ENCODE measurements around the gene P3H2. TPM values are rescaled to one million over a fixed set of nuclear protein-coding genes. Genes with fewer than 3 reads are reported as not detected.

The P3H2 gene
- total RNA-seq (ENCODE audit: low replicate concordance): 8.2 and 23.5 TPM in 2 replicates
- long read RNA-seq, partial matches to known transcripts: 1 of 6 reads
- long read RNA-seq, other reads (novel, unspliced or antisense): 3 of 6 reads

- DNase-seq (ENCODE audit: extremely low spot score, unreplicated experiment): peak; percentile 84
- Mint-ChIP-seq H3K36me3 (no peaks in the 10 kb centered on the region), H3K4me1 (ENCODE audit: unreplicated experiment) (peaks cover 28% of the 10 kb centered on the region), H3K27me3 (peaks cover 17% of the 10 kb centered on the region), H3K9me3 (no peaks in the 10 kb centered on the region), H3K27ac (peak within 1 kb of the TSS; percentile 61), H3K4me3 (peak within 1 kb of the TSS; percentile 89)
- TF ChIP-seq, protein P1, sequence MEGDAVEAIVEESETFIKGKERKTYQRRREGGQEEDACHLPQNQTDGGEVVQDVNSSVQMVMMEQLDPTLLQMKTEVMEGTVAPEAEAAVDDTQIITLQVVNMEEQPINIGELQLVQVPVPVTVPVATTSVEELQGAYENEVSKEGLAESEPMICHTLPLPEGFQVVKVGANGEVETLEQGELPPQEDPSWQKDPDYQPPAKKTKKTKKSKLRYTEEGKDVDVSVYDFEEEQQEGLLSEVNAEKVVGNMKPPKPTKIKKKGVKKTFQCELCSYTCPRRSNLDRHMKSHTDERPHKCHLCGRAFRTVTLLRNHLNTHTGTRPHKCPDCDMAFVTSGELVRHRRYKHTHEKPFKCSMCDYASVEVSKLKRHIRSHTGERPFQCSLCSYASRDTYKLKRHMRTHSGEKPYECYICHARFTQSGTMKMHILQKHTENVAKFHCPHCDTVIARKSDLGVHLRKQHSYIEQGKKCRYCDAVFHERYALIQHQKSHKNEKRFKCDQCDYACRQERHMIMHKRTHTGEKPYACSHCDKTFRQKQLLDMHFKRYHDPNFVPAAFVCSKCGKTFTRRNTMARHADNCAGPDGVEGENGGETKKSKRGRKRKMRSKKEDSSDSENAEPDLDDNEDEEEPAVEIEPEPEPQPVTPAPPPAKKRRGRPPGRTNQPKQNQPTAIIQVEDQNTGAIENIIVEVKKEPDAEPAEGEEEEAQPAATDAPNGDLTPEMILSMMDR (conservative IDR thresholded peaks at IDR 0.05): peak; percentile 56
These were observed at the start of gene P3H2 for GRCh38 chr3:190120269-190121060. Gene P3H2, minus strand, starts transcription at chr3:190120897. Its CDS starts 166 bp downstream, at chr3:190120731.

GRCh38 chr3:190169877-190170276 is 49.2 kb upstream of the P3H2 start:
- H3K27ac Mint-ChIP-seq: no peak overlapping the region
- H3K9me3 Mint-ChIP-seq: no peaks in the 10 kb centered on the region
- H3K27me3 Mint-ChIP-seq: no peaks in the 10 kb centered on the region
- no peak for DNase-seq (ENCODE audit: extremely low spot score, unreplicated experiment)
- no peaks in the 10 kb centered on the region for H3K4me1 Mint-ChIP-seq (ENCODE audit: unreplicated experiment)
- TF ChIP-seq, protein P1 (conservative IDR thresholded peaks at IDR 0.05): no peak
- no peaks in the 10 kb centered on the region for H3K36me3 Mint-ChIP-seq
- H3K4me3 Mint-ChIP-seq: no peak overlapping the region

- no peaks in the 10 kb centered on the region for H3K9me3 Mint-ChIP-seq
- TF ChIP-seq, protein P1 (conservative IDR thresholded peaks at IDR 0.05): no peak
- no peak for DNase-seq (ENCODE audit: extremely low spot score, unreplicated experiment)
- no peaks in the 10 kb centered on the region for H3K4me1 Mint-ChIP-seq (ENCODE audit: unreplicated experiment)
- H3K27me3 Mint-ChIP-seq: no peaks in the 10 kb centered on the region
- no peak overlapping the region for H3K27ac Mint-ChIP-seq
- no peak overlapping the region for H3K4me3 Mint-ChIP-seq
- no peaks in the 10 kb centered on the region for H3K36me3 Mint-ChIP-seq
These were observed 48.5 kb upstream of the P3H2 start for GRCh38 chr3:190169243-190169642.

- TF ChIP-seq, protein P1 (conservative IDR thresholded peaks at IDR 0.05): no peak
- DNase-seq (ENCODE audit: extremely low spot score, unreplicated experiment): no peak
- no peaks in the 10 kb centered on the region for H3K9me3 Mint-ChIP-seq
- no peak overlapping the region for H3K4me3 Mint-ChIP-seq
- H3K27ac Mint-ChIP-seq: no peak overlapping the region
- no peaks in the 10 kb centered on the region for H3K27me3 Mint-ChIP-seq
- H3K36me3 Mint-ChIP-seq: no peaks in the 10 kb centered on the region
- no peaks in the 10 kb centered on the region for H3K4me1 Mint-ChIP-seq (ENCODE audit: unreplicated experiment)
These were observed 47.4 kb upstream of the P3H2 start for GRCh38 chr3:190167936-190168680.

- TF ChIP-seq, protein P1 (conservative IDR thresholded peaks at IDR 0.05): no peak
- no peaks in the 10 kb centered on the region for H3K4me1 Mint-ChIP-seq (ENCODE audit: unreplicated experiment)
- no peak for DNase-seq (ENCODE audit: extremely low spot score, unreplicated experiment)
- no peaks in the 10 kb centered on the region for H3K36me3 Mint-ChIP-seq
- H3K27ac Mint-ChIP-seq: no peak overlapping the region
- no peaks in the 10 kb centered on the region for H3K9me3 Mint-ChIP-seq
- H3K4me3 Mint-ChIP-seq: no peak overlapping the region
- no peaks in the 10 kb centered on the region for H3K27me3 Mint-ChIP-seq
These were observed 46.3 kb upstream of the P3H2 start for GRCh38 chr3:190166948-190167347.
